Keratinocyte (primary cell): Measurements from ENCODE around the gene DNAH12.

Source experiments
- EZH2 ChIP-seq: IDR thresholded peaks from one replicate; pipeline ENCODE4 v1.6.1; 2012; ENCODE audit warnings: inconsistent platforms, mild to moderate bottlenecking, low read length, moderate library complexity
- TF ChIP-seq, protein P1 (sequence below), 3 experiments: IDR thresholded peaks in 1 of 3; conservative IDR thresholded peaks in 1 of 3; optimal IDR thresholded peaks in 1 of 3; 2 replicates in 2 of 3; 3 replicates in 1 of 3; pipeline versions ENCODE3 to v1.5.1; 2011; ENCODE audit warnings: low read length in 3 of 3, mild to moderate bottlenecking in 3 of 3, moderate library complexity in 2 of 3, control low read depth in 1 of 3, inconsistent platforms in 1 of 3; ENCODE audit not compliant: insufficient read depth in 2 of 3; ENCODE audit errors: extremely low read depth in 1 of 3

DNA sequence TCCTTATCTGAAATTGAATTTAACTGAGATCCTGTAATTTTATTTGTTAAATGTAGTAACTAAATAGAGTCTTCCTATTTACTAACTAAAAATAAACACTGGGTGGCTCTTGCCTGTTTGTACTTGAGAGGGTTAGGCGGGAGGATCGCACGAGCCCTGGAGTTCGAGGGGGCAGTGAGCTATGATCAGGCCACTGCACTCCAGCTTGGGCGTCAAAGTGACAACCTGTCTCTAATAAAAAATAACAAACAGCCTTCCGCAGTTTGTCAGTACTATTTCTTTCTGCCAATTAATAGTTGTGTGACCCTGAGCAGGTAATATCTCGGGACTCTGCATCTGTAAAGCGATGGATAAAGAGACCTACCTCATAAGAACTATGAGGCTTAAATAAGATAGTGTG, 11.2 kb upstream of the DNAH12 start:
- TF ChIP-seq, protein P1, sequence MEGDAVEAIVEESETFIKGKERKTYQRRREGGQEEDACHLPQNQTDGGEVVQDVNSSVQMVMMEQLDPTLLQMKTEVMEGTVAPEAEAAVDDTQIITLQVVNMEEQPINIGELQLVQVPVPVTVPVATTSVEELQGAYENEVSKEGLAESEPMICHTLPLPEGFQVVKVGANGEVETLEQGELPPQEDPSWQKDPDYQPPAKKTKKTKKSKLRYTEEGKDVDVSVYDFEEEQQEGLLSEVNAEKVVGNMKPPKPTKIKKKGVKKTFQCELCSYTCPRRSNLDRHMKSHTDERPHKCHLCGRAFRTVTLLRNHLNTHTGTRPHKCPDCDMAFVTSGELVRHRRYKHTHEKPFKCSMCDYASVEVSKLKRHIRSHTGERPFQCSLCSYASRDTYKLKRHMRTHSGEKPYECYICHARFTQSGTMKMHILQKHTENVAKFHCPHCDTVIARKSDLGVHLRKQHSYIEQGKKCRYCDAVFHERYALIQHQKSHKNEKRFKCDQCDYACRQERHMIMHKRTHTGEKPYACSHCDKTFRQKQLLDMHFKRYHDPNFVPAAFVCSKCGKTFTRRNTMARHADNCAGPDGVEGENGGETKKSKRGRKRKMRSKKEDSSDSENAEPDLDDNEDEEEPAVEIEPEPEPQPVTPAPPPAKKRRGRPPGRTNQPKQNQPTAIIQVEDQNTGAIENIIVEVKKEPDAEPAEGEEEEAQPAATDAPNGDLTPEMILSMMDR (optimal IDR thresholded peaks at IDR 0.05 in 1 of 3, IDR thresholded peaks at IDR 0.05 in 1 of 3, conservative IDR thresholded peaks at IDR 0.05 in 1 of 3; ENCODE audit: extremely low read depth in 1 of 3, insufficient read depth in 2 of 3, low read length in 3 of 3) = no peak
- no peak for TF ChIP-seq EZH2
